Measurements from ENCODE around the gene KIRREL1. TPM values are rescaled to one million over a fixed set of nuclear protein-coding genes. Genes with fewer than 3 reads are reported as not detected.

KIRREL1 gene
- total RNA-seq, 1 experiment from 2014 or later: 45.4 TPM

DNA sequence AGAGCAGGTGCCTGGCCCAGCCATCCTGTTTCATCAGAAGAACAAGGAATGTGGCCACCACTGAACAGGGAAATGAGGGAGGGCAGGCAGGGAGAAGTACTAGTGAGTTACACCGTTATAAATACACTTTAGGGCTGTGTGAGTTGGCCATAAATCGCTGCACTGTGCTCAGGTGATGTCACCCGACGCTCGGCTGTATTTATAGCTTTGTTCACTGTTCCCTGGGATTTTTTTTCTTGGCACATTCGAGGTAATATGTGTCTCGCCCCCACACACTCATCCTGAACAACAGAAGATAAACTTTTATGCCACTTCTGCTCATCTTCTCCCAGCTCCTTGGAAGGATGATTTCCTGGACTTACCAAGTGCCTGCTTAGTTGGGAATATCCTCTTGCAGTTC is 9.0 kb upstream of the KIRREL1 start:
- Mint-ChIP-seq H3K27me3 (ENCODE audit: insufficient read depth, unreplicated experiment) (peaks cover 6% of the 10 kb centered on the region), H3K9me3 (ENCODE audit: unreplicated experiment) (no peaks in the 10 kb centered on the region), H3K4me1 (ENCODE audit: low read depth, unreplicated experiment) (no peaks in the 10 kb centered on the region), H3K4me3 (ENCODE audit: unreplicated experiment) (no peak overlapping the region), H3K27ac (ENCODE audit: unreplicated experiment) (no peak overlapping the region), H3K36me3 (ENCODE audit: insufficient read depth, unreplicated experiment) (no peaks in the 10 kb centered on the region)
- intact Hi-C loops (cut with micrococcal nuclease; ENCODE audit: unreplicated experiment): no loop called here
- ChIA-PET POLR2A (no interaction called here), CTCF (interaction anchor here (1.1 to 2.0 kb wide), 2 partner anchors 127 to 137 kb away, joined by 3 to 6 read pairs; no protein-coding TSS in a partner anchor)
- TF ChIP-seq, protein P1, sequence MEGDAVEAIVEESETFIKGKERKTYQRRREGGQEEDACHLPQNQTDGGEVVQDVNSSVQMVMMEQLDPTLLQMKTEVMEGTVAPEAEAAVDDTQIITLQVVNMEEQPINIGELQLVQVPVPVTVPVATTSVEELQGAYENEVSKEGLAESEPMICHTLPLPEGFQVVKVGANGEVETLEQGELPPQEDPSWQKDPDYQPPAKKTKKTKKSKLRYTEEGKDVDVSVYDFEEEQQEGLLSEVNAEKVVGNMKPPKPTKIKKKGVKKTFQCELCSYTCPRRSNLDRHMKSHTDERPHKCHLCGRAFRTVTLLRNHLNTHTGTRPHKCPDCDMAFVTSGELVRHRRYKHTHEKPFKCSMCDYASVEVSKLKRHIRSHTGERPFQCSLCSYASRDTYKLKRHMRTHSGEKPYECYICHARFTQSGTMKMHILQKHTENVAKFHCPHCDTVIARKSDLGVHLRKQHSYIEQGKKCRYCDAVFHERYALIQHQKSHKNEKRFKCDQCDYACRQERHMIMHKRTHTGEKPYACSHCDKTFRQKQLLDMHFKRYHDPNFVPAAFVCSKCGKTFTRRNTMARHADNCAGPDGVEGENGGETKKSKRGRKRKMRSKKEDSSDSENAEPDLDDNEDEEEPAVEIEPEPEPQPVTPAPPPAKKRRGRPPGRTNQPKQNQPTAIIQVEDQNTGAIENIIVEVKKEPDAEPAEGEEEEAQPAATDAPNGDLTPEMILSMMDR (IDR thresholded peaks at IDR 0.05; ENCODE audit: insufficient read depth in 1 of 2, low read depth in 1 of 2, low read length in 1 of 2, severe bottlenecking in 1 of 2, unreplicated experiment in 1 of 2): no peak
- no peak for DNase-seq
- H3K27me3 ChIP-seq (replicated peaks; ENCODE audit: control insufficient read depth, insufficient read depth, low read length): no peaks in the 10 kb centered on the region; the same call in 1 of the 2 replicates
- H3K4me1 ChIP-seq: no peaks in the 10 kb centered on the region
- H3K9me3 ChIP-seq: no peaks in the 10 kb centered on the region
- H3K4me3 ChIP-seq (ENCODE audit: low read depth, low read length): no peak overlapping the region
- BruUV-seq (replicated peaks): no TSS peak
- no peaks in the 10 kb centered on the region for H3K36me3 ChIP-seq (ENCODE audit: control insufficient read depth, insufficient read depth, low read length)

- Mint-ChIP-seq H3K9me3 (ENCODE audit: unreplicated experiment) (no peaks in the 10 kb centered on the region), H3K27ac (ENCODE audit: unreplicated experiment) (no peak overlapping the region), H3K27me3 (ENCODE audit: insufficient read depth, unreplicated experiment) (peaks cover 6% of the 10 kb centered on the region), H3K4me3 (ENCODE audit: unreplicated experiment) (no peak overlapping the region), H3K4me1 (ENCODE audit: low read depth, unreplicated experiment) (no peaks in the 10 kb centered on the region), H3K36me3 (ENCODE audit: insufficient read depth, unreplicated experiment) (no peaks in the 10 kb centered on the region)
- Histone ChIP-seq H3K4me3 (ENCODE audit: low read depth, low read length) (no peak overlapping the region), H3K27me3 (replicated peaks; ENCODE audit: control insufficient read depth, insufficient read depth, low read length) (no peaks in the 10 kb centered on the region; the same call in 1 of the 2 replicates), H3K9me3 (no peaks in the 10 kb centered on the region), H3K36me3 (ENCODE audit: control insufficient read depth, insufficient read depth, low read length) (no peaks in the 10 kb centered on the region), H3K4me1 (no peaks in the 10 kb centered on the region)
- TF ChIP-seq, protein P1 (IDR thresholded peaks at IDR 0.05; ENCODE audit: insufficient read depth in 1 of 2, low read depth in 1 of 2, low read length in 1 of 2, severe bottlenecking in 1 of 2, unreplicated experiment in 1 of 2): no peak
- intact Hi-C loops (cut with micrococcal nuclease; ENCODE audit: unreplicated experiment): no loop called here
- no TSS peak for BruUV-seq (replicated peaks)
- DNase-seq: no peak
- POLR2A ChIA-PET: no interaction called here
- CTCF ChIA-PET: interaction anchor here (2.0 kb wide), 1 partner anchor 136 kb away, joined by 6 read pairs; no protein-coding TSS in a partner anchor
These were observed 8.0 kb upstream of the KIRREL1 start for GRCh38 chr1:157985473-157985872.

GRCh38 chr1:157988002-157988401 is 5.4 kb upstream of the KIRREL1 start:
- CTCF ChIA-PET: no interaction called here
- Mint-ChIP-seq H3K36me3 (ENCODE audit: insufficient read depth, unreplicated experiment) (no peaks in the 10 kb centered on the region), H3K4me3 (ENCODE audit: unreplicated experiment) (no peak overlapping the region), H3K27ac (ENCODE audit: unreplicated experiment) (no peak overlapping the region), H3K4me1 (ENCODE audit: low read depth, unreplicated experiment) (peaks cover 12% of the 10 kb centered on the region), H3K27me3 (ENCODE audit: insufficient read depth, unreplicated experiment) (peaks cover 3% of the 10 kb centered on the region), H3K9me3 (ENCODE audit: unreplicated experiment) (no peaks in the 10 kb centered on the region)
- Histone ChIP-seq H3K27me3 (replicated peaks; ENCODE audit: control insufficient read depth, insufficient read depth, low read length) (no peaks in the 10 kb centered on the region; the same call in 1 of the 2 replicates), H3K36me3 (ENCODE audit: control insufficient read depth, insufficient read depth, low read length) (no peaks in the 10 kb centered on the region), H3K9me3 (no peaks in the 10 kb centered on the region), H3K4me3 (ENCODE audit: low read depth, low read length) (no peak overlapping the region), H3K4me1 (peaks cover 8% of the 10 kb centered on the region)
- TF ChIP-seq, protein P1 (IDR thresholded peaks at IDR 0.05; ENCODE audit: insufficient read depth in 1 of 2, low read depth in 1 of 2, low read length in 1 of 2, severe bottlenecking in 1 of 2, unreplicated experiment in 1 of 2): no peak
- no TSS peak for BruUV-seq (replicated peaks)
- no peak for DNase-seq
- intact Hi-C loops (cut with micrococcal nuclease; ENCODE audit: unreplicated experiment): loop anchor here (1.0 kb wide), 1 partner anchor 99 kb away; no protein-coding TSS in a partner anchor
- POLR2A ChIA-PET: no interaction called here
